ENCODE data around the gene UVRAG. TPM values are rescaled to one million over a fixed set of nuclear protein-coding genes. Genes with fewer than 3 reads are reported as not detected.

Gene UVRAG
- total and polyA plus RNA-seq, 10 donors = 13.8 to 80.8 (median 42.9) TPM

GRCh38 chr11:75884321-75884720, 69.3 kb downstream of the UVRAG start:
- DNase-seq = no peak
- Histone ChIP-seq H3K27me3 (replicated peaks in 1 of 7) (no peaks in the 10 kb centered on the region), H3K4me3 (no peak overlapping the region), H3K27ac (no peak overlapping the region), H3K4me1 (peaks cover 0 to 68% (median 4%) of the 10 kb centered on the region in 6 donors), H3K9me3 (no peaks in the 10 kb centered on the region), H3K36me3 (peaks cover 0 to 45% (median 9%) of the 10 kb centered on the region in 6 donors)
- intact Hi-C loops (cut with DNase I; ENCODE audit: low total_unique reads) = no loop called here
- TF ChIP-seq POLR2A (IDR thresholded peaks at IDR 0.05) (no peak), POLR2AphosphoS5 (IDR thresholded peaks at IDR 0.05) (no peak), CTCF (IDR thresholded peaks at IDR 0.05 in 8 of 11, conservative IDR thresholded peaks at IDR 0.05 in 3 of 11) (no peak)

- no peak overlapping the region for H3K4me3 ChIP-seq
- H3K36me3 ChIP-seq = peaks cover 0 to 34% (median 3%) of the 10 kb centered on the region in 6 donors
- H3K9me3 ChIP-seq = no peaks in the 10 kb centered on the region
- TF ChIP-seq CTCF (IDR thresholded peaks at IDR 0.05 in 8 of 11, conservative IDR thresholded peaks at IDR 0.05 in 3 of 11) = no peak
- no peak for TF ChIP-seq POLR2A (IDR thresholded peaks at IDR 0.05)
- TF ChIP-seq POLR2AphosphoS5 (IDR thresholded peaks at IDR 0.05) = no peak
- no peak for DNase-seq
- H3K27ac ChIP-seq = peak overlapping the region in 1 of 8 donors; percentile 18
- H3K27me3 ChIP-seq (replicated peaks in 1 of 7) = no peaks in the 10 kb centered on the region
- H3K4me1 ChIP-seq = peaks cover 16 to 96% (median 33%) of the 10 kb centered on the region in 6 donors
- 88 to 95% (median 93%) methylated on average over 3 of the region's 3 CpGs for WGBS, 5 donors
- intact Hi-C loops (cut with DNase I; ENCODE audit: low total_unique reads) = no loop called here
These were observed 73.4 kb downstream of the UVRAG start for GRCh38 chr11:75888416-75888815.

GRCh38 chr11:75891947-75892739, 77.1 kb downstream of the UVRAG start:
- TF ChIP-seq CTCF (IDR thresholded peaks at IDR 0.05 in 8 of 11, conservative IDR thresholded peaks at IDR 0.05 in 3 of 11) = no peak
- no peak for TF ChIP-seq POLR2A (IDR thresholded peaks at IDR 0.05)
- no peak for TF ChIP-seq POLR2AphosphoS5 (IDR thresholded peaks at IDR 0.05)
- 32 to 49% (median 37%) methylated on average over 6 of the region's 6 CpGs for WGBS, 5 donors
- Histone ChIP-seq H3K36me3 (peaks cover 0 to 42% (median 3%) of the 10 kb centered on the region in 6 donors), H3K9me3 (no peaks in the 10 kb centered on the region), H3K27me3 (replicated peaks in 1 of 7) (no peaks in the 10 kb centered on the region), H3K27ac (peak overlapping the region; percentile 64 to 91 (median 80)), H3K4me3 (peak overlapping the region in 1 of 8 donors; percentile 54), H3K4me1 (peaks cover 16 to 98% (median 43%) of the 10 kb centered on the region in 6 donors)
- intact Hi-C loops (cut with DNase I; ENCODE audit: low total_unique reads) = loop anchor here (10.0 kb wide), 1 partner anchor 433 kb away; no protein-coding TSS in a partner anchor
- DNase-seq = no peak

GRCh38 chr11:75893251-75893650, 78.2 kb downstream of the UVRAG start:
- H3K9me3 ChIP-seq = no peaks in the 10 kb centered on the region
- TF ChIP-seq POLR2AphosphoS5 (IDR thresholded peaks at IDR 0.05) (no peak), CTCF (IDR thresholded peaks at IDR 0.05 in 8 of 11, conservative IDR thresholded peaks at IDR 0.05 in 3 of 11) (no peak), POLR2A (IDR thresholded peaks at IDR 0.05) (no peak)
- no peak for DNase-seq
- 57 to 73% (median 68%) methylated on average over 4 of the region's 4 CpGs for WGBS, 5 donors
- H3K27ac ChIP-seq = peak overlapping the region; percentile 64 to 91 (median 80)
- no peak overlapping the region for H3K4me3 ChIP-seq
- peaks cover 16 to 89% (median 38%) of the 10 kb centered on the region in 6 donors for H3K4me1 ChIP-seq
- H3K27me3 ChIP-seq (replicated peaks in 1 of 7) = no peaks in the 10 kb centered on the region
- H3K36me3 ChIP-seq = peaks cover 0 to 42% (median 3%) of the 10 kb centered on the region in 6 donors
- intact Hi-C loops (cut with DNase I; ENCODE audit: low total_unique reads) = loop anchor here (10.0 kb wide), 1 partner anchor 432 kb away; no protein-coding TSS in a partner anchor

All from spleen (tissue), 11 donors.